H9 (cell line): Measurements from ENCODE around the gene THAP3. TPM values are rescaled to one million over a fixed set of nuclear protein-coding genes. Genes with fewer than 3 reads are reported as not detected.

Experiments
- DNase-seq: peaks from one replicate; pipeline ENCODE4 v3.0.0-alpha.2; 2017
- H2AFZ ChIP-seq: one replicate; pipeline ENCODE4 v1.6.1; 2013; ENCODE audit warnings: mild to moderate bottlenecking, low read length, control low read depth, moderate library complexity
- H2AK5ac ChIP-seq: 2 replicates; pipeline ENCODE4 v1.6.1; 2013; ENCODE audit warnings: low read length, control low read depth, mixed read lengths; ENCODE audit not compliant: insufficient read length
- H2BK120ac ChIP-seq: one replicate; pipeline ENCODE4 v1.6.1; 2013; ENCODE audit warnings: low read depth, mild to moderate bottlenecking, low read length, control low read depth, inconsistent platforms; ENCODE audit not compliant: poor library complexity, severe bottlenecking
- H2BK12ac ChIP-seq: 2 replicates; pipeline ENCODE4 v1.6.1; 2013; ENCODE audit warnings: low read length, control low read depth, mixed read lengths, low read depth; ENCODE audit not compliant: insufficient read length
- H2BK15ac ChIP-seq: 2 replicates; pipeline ENCODE4 v1.6.1; 2013; ENCODE audit warnings: low read depth, low read length, control low read depth
- H2BK20ac ChIP-seq: one replicate; pipeline ENCODE4 v1.6.1; 2013; ENCODE audit warnings: low read depth, mild to moderate bottlenecking, low read length, control low read depth, inconsistent platforms; ENCODE audit not compliant: poor library complexity, severe bottlenecking
- H2BK5ac ChIP-seq: 2 replicates; pipeline ENCODE4 v1.6.1; 2013; ENCODE audit warnings: low read length, control low read depth, mixed read lengths; ENCODE audit not compliant: insufficient read length
- H3K14ac ChIP-seq: 2 replicates; pipeline ENCODE4 v1.6.1; 2013; ENCODE audit warnings: low read length, control low read depth; ENCODE audit not compliant: insufficient read depth
- H3K18ac ChIP-seq: 2 replicates; pipeline ENCODE4 v1.6.1; 2013; ENCODE audit warnings: low read depth, mild to moderate bottlenecking, mixed read lengths, low read length, control low read depth; ENCODE audit not compliant: insufficient read length
- H3K23ac ChIP-seq: 2 replicates; pipeline ENCODE4 v1.6.1; 2013; ENCODE audit warnings: low read length, control low read depth, mixed read lengths, low read depth; ENCODE audit not compliant: insufficient read length
- H3K23me2 ChIP-seq: 2 replicates; pipeline ENCODE4 v1.6.1; 2013; ENCODE audit warnings: low read depth, mild to moderate bottlenecking, mixed read lengths, low read length, control low read depth; ENCODE audit not compliant: insufficient read length, poor library complexity, severe bottlenecking
- H3K27ac ChIP-seq: 2 replicates; pipeline ENCODE4 v1.5.1; 2013; ENCODE audit warnings: low read length, control low read depth, mixed read lengths, low read depth; ENCODE audit not compliant: insufficient read length
- H3K27me3 ChIP-seq: 2 replicates; pipeline ENCODE4 v1.6.1; 2013; ENCODE audit warnings: low read length, control low read depth, inconsistent platforms; ENCODE audit not compliant: insufficient read depth
- H3K4ac ChIP-seq: 2 replicates; pipeline ENCODE4 v1.6.1; 2013; ENCODE audit warnings: low read depth, mild to moderate bottlenecking, control low read depth, inconsistent platforms, low read length, moderate library complexity
- H3K4me1 ChIP-seq: 2 replicates; pipeline ENCODE4 v1.6.1; 2013; ENCODE audit warnings: low read length, control low read depth, inconsistent platforms; ENCODE audit not compliant: insufficient read depth
- H3K4me2 ChIP-seq: 2 replicates; pipeline ENCODE4 v1.6.1; 2013; ENCODE audit warnings: low read length, control low read depth, mixed read lengths; ENCODE audit not compliant: insufficient read length, insufficient read depth
- H3K56ac ChIP-seq: 2 replicates; pipeline ENCODE4 v1.6.1; 2013; ENCODE audit warnings: low read depth, mild to moderate bottlenecking, mixed read lengths, low read length, control low read depth; ENCODE audit not compliant: insufficient read length
- H3K79me1 ChIP-seq: 2 replicates; pipeline ENCODE4 v1.6.1; 2013; ENCODE audit warnings: low read depth, mild to moderate bottlenecking, moderate library complexity, low read length, control low read depth, inconsistent platforms; ENCODE audit not compliant: insufficient read depth, poor library complexity, severe bottlenecking
- H3K79me2 ChIP-seq: 2 replicates; pipeline ENCODE4 v1.6.1; 2013; ENCODE audit warnings: low read length, control low read depth, inconsistent platforms; ENCODE audit not compliant: insufficient read depth
- H3K9ac ChIP-seq: 2 replicates; pipeline ENCODE4 v1.6.1; 2013; ENCODE audit warnings: low read length, control low read depth, mixed read lengths; ENCODE audit not compliant: insufficient read length; ENCODE audit errors: extremely low read depth
- H3K9me3 ChIP-seq: one replicate; pipeline ENCODE4 v1.6.1; 2013; ENCODE audit warnings: low read depth, low read length, inconsistent platforms; ENCODE audit not compliant: control insufficient read depth
- H3T11ph ChIP-seq: one replicate; pipeline ENCODE4 v1.6.1; 2013; ENCODE audit warnings: mild to moderate bottlenecking, low read length, control low read depth, inconsistent platforms
- H4K20me1 ChIP-seq: one replicate; pipeline ENCODE4 v1.6.1; 2013; ENCODE audit not compliant: control insufficient read depth, insufficient read length, insufficient read depth
- H4K5ac ChIP-seq: 2 replicates; pipeline ENCODE4 v1.6.1; 2013; ENCODE audit warnings: low read depth, mild to moderate bottlenecking, mixed read lengths, low read length, control low read depth; ENCODE audit not compliant: insufficient read length
- H4K8ac ChIP-seq: replicated peaks from 2 replicates; pipeline ENCODE4 v1.6.1; 2013; ENCODE audit warnings: low read length, control low read depth, mixed read lengths, low read depth; ENCODE audit not compliant: insufficient read length
- H4K91ac ChIP-seq: 2 replicates; pipeline ENCODE4 v1.6.1; 2013; ENCODE audit warnings: low read depth, mild to moderate bottlenecking, moderate library complexity, mixed read lengths, low read length, control low read depth; ENCODE audit not compliant: insufficient read length
- H3K27ac Mint-ChIP-seq, 3 experiments: 2 replicates in 2 of 3; 3 replicates in 1 of 3; pipeline ENCODE4 v1.8.0; 2020 to 2021; ENCODE audit warnings: mixed read lengths in 3 of 3, mild to moderate bottlenecking in 1 of 3, moderate library complexity in 1 of 3
- H3K27me3 Mint-ChIP-seq: 2 replicates; pipeline ENCODE4 v1.8.0; 2021; ENCODE audit warnings: low read depth, mild to moderate bottlenecking, moderate library complexity, mixed read lengths
- H3K36me3 Mint-ChIP-seq, 3 experiments: 2 replicates in 2 of 3; 3 replicates in 1 of 3; pipeline ENCODE4 v1.8.0; 2020 to 2021; ENCODE audit warnings: low read depth in 3 of 3, mixed read lengths in 3 of 3; ENCODE audit not compliant: insufficient read depth in 1 of 3
- H3K4me1 Mint-ChIP-seq, 2 experiments: 2 replicates each; pipeline ENCODE4 v1.8.0; 2020; ENCODE audit warnings: mixed read lengths in 2 of 2
- H3K4me3 Mint-ChIP-seq, 2 experiments: 2 replicates in 1 of 2; 3 replicates in 1 of 2; pipeline ENCODE4 v1.8.0; 2020 to 2021; ENCODE audit warnings: mild to moderate bottlenecking in 2 of 2, mixed read lengths in 2 of 2, moderate library complexity in 1 of 2
- H3K9me3 Mint-ChIP-seq, 2 experiments: 2 replicates in 1 of 2; 3 replicates in 1 of 2; pipeline ENCODE4 v1.8.0; 2020; ENCODE audit warnings: mild to moderate bottlenecking in 2 of 2, mixed read lengths in 2 of 2, moderate library complexity in 1 of 2
- CTCF ChIP-seq: fragments of 200-600 bp; sonication (generic); conservative IDR thresholded peaks from 3 replicates; pipeline ENCODE4 v1.8.0; 2021; ENCODE audit warnings: antibody characterized with exemption, mild to moderate bottlenecking
- WGBS: extraction: QIAGEN DNeasy Blood & Tissue Kit; methylation state at CpG from one replicate; pipeline ENCODE4 v1.1.7; 2013; ENCODE audit warnings: missing lambda C conversion rate, low lambda C conversion rate, mixed read lengths; ENCODE audit not compliant: insufficient read length; ENCODE audit errors: extremely low coverage; 5-methylcytosine and 5-hydroxymethylcytosine counted together
- total RNA-seq: library from RNA; stranded (reverse); gene quantifications from 2 replicates; pipeline ENCODE4 v1.2.1, GENCODE V29; 2021

THAP3 gene
- total RNA-seq, 1 experiment from 2014 or later = 15.3 TPM

- no peaks in the 10 kb centered on the region for H3K27me3 Mint-ChIP-seq
- 0 out of 5 replicates have a peak overlapping the region, but pooled peaks of 1 of the 2 experiments have one; percentile 21 for H3K4me3 Mint-ChIP-seq
- Histone ChIP-seq H3K4me1 (no peaks in the 10 kb centered on the region), H3K56ac (no peak overlapping the region), H2BK20ac (no peak overlapping the region), H3K9ac (no peak overlapping the region), H2BK5ac (no peak overlapping the region), H4K20me1 (no peaks in the 10 kb centered on the region), H2BK12ac (no peak overlapping the region), H4K5ac (no peak overlapping the region), H2AK5ac (no peak overlapping the region), H3K18ac (no peak overlapping the region), H4K91ac (no peak overlapping the region), H3T11ph (no peak overlapping the region), H3K27me3 (no peaks in the 10 kb centered on the region), H2AFZ (no peak overlapping the region), H3K9me3 (no peaks in the 10 kb centered on the region), H2BK15ac (no peak overlapping the region), H3K27ac (no peak overlapping the region), H2BK120ac (no peak overlapping the region), H3K23me2 (no peaks in the 10 kb centered on the region), H3K79me1 (no peaks in the 10 kb centered on the region), H4K8ac (no peak overlapping the region), H3K23ac (no peak overlapping the region), H3K79me2 (no peaks in the 10 kb centered on the region; the same call in 1 of the 2 replicates), H3K14ac (no peak overlapping the region), H3K4me2 (no peak overlapping the region), H3K4ac (no peak overlapping the region)
- no peak overlapping the region for H3K27ac Mint-ChIP-seq
- no peaks in the 10 kb centered on the region for H3K9me3 Mint-ChIP-seq
- no peak for DNase-seq
- no peak for TF ChIP-seq CTCF
- peaks cover 23 to 77% (median 62%) of the 10 kb centered on the region in 3 experiments; a peak in 6 of 7 replicates for H3K36me3 Mint-ChIP-seq
- H3K4me1 Mint-ChIP-seq = 0 out of 4 replicates have a peak, but pooled peaks cover 0 to 2% of the 10 kb centered on the region in 2 experiments
- WGBS = no CpG with 5 or more reads among the region's 38 CpGs
Observed at GRCh38 chr1:6592865-6593593, 31.6 kb upstream of the THAP3 start.
